Progenitor cell of endocrine pancreas (in vitro differentiated cells): ENCODE measurements around the gene USP43. TPM values are rescaled to one million over a fixed set of nuclear protein-coding genes. Genes with fewer than 3 reads are reported as not detected.

ENCODE experiments used
- DNase-seq: peaks from one replicate; pipeline ENCODE4 v3.0.0; 2021; ENCODE audit warnings: low spot score; ENCODE audit not compliant: unreplicated experiment
- H3K27ac Mint-ChIP-seq: 2 replicates; pipeline ENCODE4 v1.8.0; 2021; ENCODE audit warnings: mild to moderate bottlenecking, moderate library complexity, mixed read lengths
- H3K27me3 Mint-ChIP-seq: 2 replicates; pipeline ENCODE4 v1.8.0; 2021; ENCODE audit warnings: mixed read lengths
- H3K36me3 Mint-ChIP-seq: 2 replicates; pipeline ENCODE4 v1.8.0; 2022; ENCODE audit warnings: mixed read lengths; ENCODE audit not compliant: insufficient read depth
- H3K4me1 Mint-ChIP-seq: 2 replicates; pipeline ENCODE4 v1.8.0; 2021; ENCODE audit warnings: low read depth, mixed read lengths
- H3K4me3 Mint-ChIP-seq: 2 replicates; pipeline ENCODE4 v1.8.0; 2021; ENCODE audit warnings: low read depth, mild to moderate bottlenecking, moderate library complexity, mixed read lengths
- H3K9me3 Mint-ChIP-seq: 2 replicates; pipeline ENCODE4 v1.8.0; 2021; ENCODE audit warnings: low read depth, mixed read lengths
- total RNA-seq: library from RNA; stranded (reverse); gene quantifications from 2 replicates; pipeline ENCODE4 v1.2.1, GENCODE V29; 2021
- TF ChIP-seq, protein P1 (sequence below): fragments of 200-600 bp; sonication (generic); IDR thresholded peaks from one replicate; pipeline ENCODE4 v1.5.0; 2021; ENCODE audit warnings: antibody characterized with exemption, mild to moderate bottlenecking; ENCODE audit not compliant: unreplicated experiment

The USP43 gene
- total RNA-seq, 1 donor from 2014 or later = 9.7 TPM

DNA sequence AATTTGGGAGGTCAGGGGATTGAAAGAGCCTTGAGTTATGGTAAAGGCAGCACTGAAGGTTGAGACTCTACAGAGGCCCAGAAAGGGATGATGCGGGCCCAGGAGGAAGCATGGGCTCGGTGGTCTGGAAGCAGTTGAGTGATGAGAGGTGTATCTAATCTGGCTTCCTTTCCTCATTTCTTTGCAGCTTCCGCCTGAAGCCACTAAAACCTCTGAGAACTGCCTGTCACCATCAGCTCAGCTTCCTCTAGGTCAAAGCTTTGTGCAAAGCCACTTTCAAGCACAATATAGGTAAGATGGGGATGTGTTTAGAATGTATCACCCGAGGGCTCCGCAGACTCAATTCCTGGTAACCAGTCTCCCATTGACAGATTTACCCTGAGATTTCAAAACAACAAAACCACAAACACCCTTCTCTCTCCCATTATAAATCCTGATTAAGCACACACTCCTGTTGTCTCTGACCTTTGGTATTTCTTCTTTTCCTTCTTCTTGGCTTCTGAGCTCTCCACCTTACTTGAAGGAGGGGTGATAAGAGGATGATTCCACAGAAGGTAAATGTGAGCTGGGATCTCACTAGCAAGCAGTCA, 21.2 kb downstream of the USP43 start:
- no peak overlapping the region for H3K27ac Mint-ChIP-seq
- DNase-seq = no peak
- peaks cover 12% of the 10 kb centered on the region for H3K9me3 Mint-ChIP-seq
- peaks cover 31% of the 10 kb centered on the region for H3K36me3 Mint-ChIP-seq
- TF ChIP-seq, protein P1, sequence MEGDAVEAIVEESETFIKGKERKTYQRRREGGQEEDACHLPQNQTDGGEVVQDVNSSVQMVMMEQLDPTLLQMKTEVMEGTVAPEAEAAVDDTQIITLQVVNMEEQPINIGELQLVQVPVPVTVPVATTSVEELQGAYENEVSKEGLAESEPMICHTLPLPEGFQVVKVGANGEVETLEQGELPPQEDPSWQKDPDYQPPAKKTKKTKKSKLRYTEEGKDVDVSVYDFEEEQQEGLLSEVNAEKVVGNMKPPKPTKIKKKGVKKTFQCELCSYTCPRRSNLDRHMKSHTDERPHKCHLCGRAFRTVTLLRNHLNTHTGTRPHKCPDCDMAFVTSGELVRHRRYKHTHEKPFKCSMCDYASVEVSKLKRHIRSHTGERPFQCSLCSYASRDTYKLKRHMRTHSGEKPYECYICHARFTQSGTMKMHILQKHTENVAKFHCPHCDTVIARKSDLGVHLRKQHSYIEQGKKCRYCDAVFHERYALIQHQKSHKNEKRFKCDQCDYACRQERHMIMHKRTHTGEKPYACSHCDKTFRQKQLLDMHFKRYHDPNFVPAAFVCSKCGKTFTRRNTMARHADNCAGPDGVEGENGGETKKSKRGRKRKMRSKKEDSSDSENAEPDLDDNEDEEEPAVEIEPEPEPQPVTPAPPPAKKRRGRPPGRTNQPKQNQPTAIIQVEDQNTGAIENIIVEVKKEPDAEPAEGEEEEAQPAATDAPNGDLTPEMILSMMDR = no peak
- peaks cover 17% of the 10 kb centered on the region for H3K4me1 Mint-ChIP-seq
- H3K4me3 Mint-ChIP-seq = no peak overlapping the region
- H3K27me3 Mint-ChIP-seq = no peaks in the 10 kb centered on the region

- H3K27ac Mint-ChIP-seq = no peak overlapping the region
- DNase-seq = no peak
- H3K4me3 Mint-ChIP-seq = no peak overlapping the region
- H3K27me3 Mint-ChIP-seq = no peaks in the 10 kb centered on the region
- H3K36me3 Mint-ChIP-seq = peaks cover 29% of the 10 kb centered on the region
- TF ChIP-seq, protein P1 = no peak
- H3K4me1 Mint-ChIP-seq = peaks cover 17% of the 10 kb centered on the region
- H3K9me3 Mint-ChIP-seq = peaks cover 12% of the 10 kb centered on the region
Measured at GRCh38 chr17:9668517-9668916, 23.2 kb downstream of the USP43 start.

- H3K27ac Mint-ChIP-seq = peak overlapping the region; percentile 38
- TF ChIP-seq, protein P1 = no peak
Measured at GRCh38 chr17:9669551-9670008, 24.3 kb downstream of the USP43 start.

DNA sequence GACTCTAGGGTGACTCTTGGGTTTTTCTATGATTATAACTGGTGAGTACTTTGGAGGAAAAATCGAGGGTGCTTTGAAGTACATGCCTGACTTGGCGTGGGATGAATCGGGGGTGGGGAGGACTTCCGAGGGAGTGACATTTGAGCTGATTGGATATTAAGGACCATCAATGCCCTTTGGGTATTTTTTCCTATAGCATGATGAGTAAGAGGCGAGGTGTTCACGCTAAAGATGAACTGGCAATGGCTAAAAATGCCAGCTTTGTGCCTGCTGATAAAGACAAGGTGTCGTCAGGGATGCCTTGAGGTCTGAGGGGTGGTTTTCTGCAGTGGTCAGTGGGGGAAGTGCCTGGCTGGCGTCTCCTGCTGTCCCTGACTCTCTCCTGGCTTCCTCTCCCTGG, 25.3 kb downstream of the USP43 start:
- Mint-ChIP-seq H3K4me3 (no peak overlapping the region), H3K36me3 (peaks cover 17% of the 10 kb centered on the region), H3K27me3 (no peaks in the 10 kb centered on the region), H3K27ac (no peak overlapping the region), H3K4me1 (peaks cover 17% of the 10 kb centered on the region), H3K9me3 (peaks cover under 1% of the 10 kb centered on the region)
- TF ChIP-seq, protein P1 = no peak
- no peak for DNase-seq

More at GRCh38 chr17:9669551-9670008, 24.3 kb downstream of the USP43 start:
- H3K4me3 Mint-ChIP-seq = no peak overlapping the region
- H3K27me3 Mint-ChIP-seq = no peaks in the 10 kb centered on the region
- peaks cover 8% of the 10 kb centered on the region for H3K9me3 Mint-ChIP-seq
- no peak for DNase-seq
- H3K36me3 Mint-ChIP-seq = peaks cover 25% of the 10 kb centered on the region
- peaks cover 17% of the 10 kb centered on the region for H3K4me1 Mint-ChIP-seq

- H3K36me3 Mint-ChIP-seq = peaks cover 10% of the 10 kb centered on the region
- DNase-seq = no peak
- TF ChIP-seq, protein P1 = no peak
- no peak overlapping the region for H3K4me3 Mint-ChIP-seq
- H3K27me3 Mint-ChIP-seq = no peaks in the 10 kb centered on the region
- peaks cover 17% of the 10 kb centered on the region for H3K4me1 Mint-ChIP-seq
- no peak overlapping the region for H3K27ac Mint-ChIP-seq
- no peaks in the 10 kb centered on the region for H3K9me3 Mint-ChIP-seq
Measured at GRCh38 chr17:9671559-9671958, 26.2 kb downstream of the USP43 start.
